ENCODE results near the gene VARS1. TPM values are rescaled to one million over a fixed set of nuclear protein-coding genes. Genes with fewer than 3 reads are reported as not detected.

VARS1 gene
- total RNA-seq, 1 experiment from 2014 or later = 124 TPM

DNA sequence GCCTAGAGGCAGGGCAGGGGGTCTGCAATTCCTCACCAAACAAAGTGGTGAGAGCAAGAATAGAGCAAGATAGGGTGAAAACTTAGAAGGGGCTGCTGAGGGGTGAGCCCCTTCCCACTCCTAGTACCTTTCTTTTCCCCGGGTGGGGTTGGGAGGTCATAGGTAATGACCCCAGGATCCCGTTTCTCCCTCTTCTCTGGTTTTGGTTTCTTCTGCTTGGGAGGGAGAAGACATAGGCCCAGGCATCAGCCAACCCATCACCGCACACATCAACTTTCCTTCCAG, 3.5 kb downstream of the VARS1 start:
- peaks cover 52% of the 10 kb centered on the region for H3K79me2 ChIP-seq (ENCODE audit: low read depth)
- no TSS peak for BruUV-seq (replicated peaks)
- no peaks in the 10 kb centered on the region for H3K9me3 ChIP-seq (ENCODE audit: insufficient read depth, low read depth)
- H3K4me2 ChIP-seq = peak overlapping the region; percentile 96
- H3K9me2 ChIP-seq (ENCODE audit: insufficient read depth) = no peaks in the 10 kb centered on the region
- TF ChIP-seq EZH2 (IDR thresholded peaks at IDR 0.05; ENCODE audit: low read depth) = no peak
- TF ChIP-seq, protein P1, sequence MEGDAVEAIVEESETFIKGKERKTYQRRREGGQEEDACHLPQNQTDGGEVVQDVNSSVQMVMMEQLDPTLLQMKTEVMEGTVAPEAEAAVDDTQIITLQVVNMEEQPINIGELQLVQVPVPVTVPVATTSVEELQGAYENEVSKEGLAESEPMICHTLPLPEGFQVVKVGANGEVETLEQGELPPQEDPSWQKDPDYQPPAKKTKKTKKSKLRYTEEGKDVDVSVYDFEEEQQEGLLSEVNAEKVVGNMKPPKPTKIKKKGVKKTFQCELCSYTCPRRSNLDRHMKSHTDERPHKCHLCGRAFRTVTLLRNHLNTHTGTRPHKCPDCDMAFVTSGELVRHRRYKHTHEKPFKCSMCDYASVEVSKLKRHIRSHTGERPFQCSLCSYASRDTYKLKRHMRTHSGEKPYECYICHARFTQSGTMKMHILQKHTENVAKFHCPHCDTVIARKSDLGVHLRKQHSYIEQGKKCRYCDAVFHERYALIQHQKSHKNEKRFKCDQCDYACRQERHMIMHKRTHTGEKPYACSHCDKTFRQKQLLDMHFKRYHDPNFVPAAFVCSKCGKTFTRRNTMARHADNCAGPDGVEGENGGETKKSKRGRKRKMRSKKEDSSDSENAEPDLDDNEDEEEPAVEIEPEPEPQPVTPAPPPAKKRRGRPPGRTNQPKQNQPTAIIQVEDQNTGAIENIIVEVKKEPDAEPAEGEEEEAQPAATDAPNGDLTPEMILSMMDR (conservative IDR thresholded peaks at IDR 0.05) = no peak
- H4K20me1 ChIP-seq (ENCODE audit: insufficient read depth) = no peaks in the 10 kb centered on the region; the same call in 1 of the 2 replicates
- intact Hi-C loops (cut with micrococcal nuclease; ENCODE audit: unreplicated experiment) = loop anchor here (1.0 to 2.0 kb wide), 3 partner anchors 38 to 71 kb away; partner anchors contain the start of gene NEU1
- H3K4me3 ChIP-seq = peak overlapping the region; percentile 86
- peak overlapping the region; percentile 78 for H3K27ac ChIP-seq
- H3K27me3 ChIP-seq (ENCODE audit: insufficient read depth, low read depth) = no peaks in the 10 kb centered on the region
- H3K36me3 ChIP-seq (ENCODE audit: low read depth) = peaks cover 15% of the 10 kb centered on the region
- H2AFZ ChIP-seq = no peak overlapping the region
- POLR2A ChIA-PET (ENCODE audit: unreplicated experiment) = interaction anchor here (0.6 to 0.7 kb wide), 2 partner anchors 45 to 994 kb away, joined by 4 to 6 read pairs; no protein-coding TSS in a partner anchor
- DNase-seq = no peak
- CTCF ChIA-PET = no interaction called here
- peaks cover 56% of the 10 kb centered on the region for H3F3A ChIP-seq (ENCODE audit: insufficient read depth, low read depth)
- peaks cover 28% of the 10 kb centered on the region for H3K4me1 ChIP-seq (replicated peaks; ENCODE audit: insufficient read depth)

DNA sequence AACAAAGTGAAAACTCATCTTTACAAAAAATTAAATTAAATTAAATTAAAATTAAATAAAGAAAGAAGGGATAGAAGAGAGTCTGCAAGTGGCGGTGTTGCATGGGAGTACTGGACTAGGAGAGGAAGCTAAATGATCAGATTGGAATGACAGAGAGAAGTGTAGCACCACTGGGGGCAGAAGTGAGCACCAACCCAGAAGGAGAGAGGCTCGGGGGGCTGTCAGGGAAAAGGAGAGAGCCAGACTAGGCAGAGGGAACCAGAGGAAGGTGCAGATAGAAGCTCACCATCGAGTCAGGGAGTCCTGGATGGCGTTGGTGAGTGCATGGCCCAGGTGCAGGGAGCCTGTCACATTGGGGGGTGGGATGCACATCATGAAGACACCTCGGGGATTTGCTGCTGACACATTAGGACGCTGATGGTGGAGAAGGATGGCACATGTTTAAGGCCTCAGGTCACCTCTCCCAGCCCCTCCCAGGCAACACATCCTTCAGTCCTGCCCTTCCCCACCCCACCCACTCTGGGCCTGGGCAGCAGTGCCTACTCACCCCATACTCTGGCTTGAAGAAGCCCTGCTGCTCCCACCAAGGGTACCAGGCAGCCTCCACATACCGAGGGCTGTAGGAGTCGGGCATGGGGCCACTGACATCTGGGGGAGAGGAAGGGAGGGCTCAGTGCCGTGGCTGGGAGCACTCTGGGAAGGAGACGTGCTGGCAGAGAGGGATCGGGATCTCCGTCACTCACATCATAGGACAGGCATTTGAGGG, 4.0 kb downstream of the VARS1 start:
- Histone ChIP-seq H2AFZ (no peak overlapping the region), H3K36me3 (ENCODE audit: low read depth) (peaks cover 15% of the 10 kb centered on the region), H3K9me2 (ENCODE audit: insufficient read depth) (no peaks in the 10 kb centered on the region), H3K27me3 (ENCODE audit: insufficient read depth, low read depth) (no peaks in the 10 kb centered on the region), H3K9me3 (ENCODE audit: insufficient read depth, low read depth) (no peaks in the 10 kb centered on the region), H4K20me1 (ENCODE audit: insufficient read depth) (no peaks in the 10 kb centered on the region; the same call in 1 of the 2 replicates), H3F3A (ENCODE audit: insufficient read depth, low read depth) (peaks cover 50% of the 10 kb centered on the region), H3K27ac (no peak overlapping the region), H3K4me1 (replicated peaks; ENCODE audit: insufficient read depth) (peaks cover 28% of the 10 kb centered on the region), H3K4me3 (peak overlapping the region; percentile 86; the same call in 1 of the 2 replicates), H3K4me2 (peak overlapping the region; percentile 96), H3K79me2 (ENCODE audit: low read depth) (peaks cover 52% of the 10 kb centered on the region)
- ChIA-PET CTCF (interaction anchor here (0.5 kb wide), 1 partner anchor 9 kb away, joined by 3 read pairs; no protein-coding TSS in a partner anchor), POLR2A (ENCODE audit: unreplicated experiment) (interaction anchor here (0.6 kb wide), 2 partner anchors 14 to 995 kb away, joined by 3 to 6 read pairs; partner anchors contain the start of gene VWA7)
- intact Hi-C loops (cut with micrococcal nuclease; ENCODE audit: unreplicated experiment) = loop anchor here (1.0 to 2.0 kb wide), 3 partner anchors 39 to 71 kb away; partner anchors contain the start of gene NEU1
- TF ChIP-seq EZH2 (IDR thresholded peaks at IDR 0.05; ENCODE audit: low read depth) = no peak
- TF ChIP-seq, protein P1 (conservative IDR thresholded peaks at IDR 0.05) = peak; percentile 60; the same call in 1 of the 2 replicates
- BruUV-seq (replicated peaks) = no TSS peak
- DNase-seq = no peak

DNA sequence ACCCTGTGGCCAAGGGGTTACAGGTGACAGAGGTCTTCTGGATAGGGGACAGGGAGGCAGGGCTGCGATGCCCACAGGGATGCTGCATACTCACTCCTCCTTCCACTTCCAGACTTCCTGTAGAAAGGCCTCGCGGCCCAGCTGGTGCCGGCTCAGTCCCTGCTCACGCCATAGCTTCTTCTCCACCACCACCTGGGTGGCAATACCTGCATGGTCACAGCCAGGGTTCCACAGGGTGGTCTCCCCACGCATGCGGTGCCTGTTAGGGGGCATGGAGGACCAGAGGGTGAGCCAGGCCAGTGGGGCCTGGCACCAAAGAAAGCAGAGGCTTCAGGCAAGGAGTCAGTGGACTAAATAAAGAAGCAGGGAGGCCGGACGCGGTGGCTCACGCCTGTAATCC, 10.1 kb downstream of the VARS1 start:
- no peaks in the 10 kb centered on the region for H3K9me2 ChIP-seq (ENCODE audit: insufficient read depth)
- H3K79me2 ChIP-seq (ENCODE audit: low read depth) = peaks cover 7% of the 10 kb centered on the region; the same call in 1 of the 2 replicates
- no peak overlapping the region for H3K4me3 ChIP-seq
- BruUV-seq (replicated peaks) = no TSS peak
- no peaks in the 10 kb centered on the region for H3K4me1 ChIP-seq (replicated peaks; ENCODE audit: insufficient read depth)
- ChIA-PET POLR2A (ENCODE audit: unreplicated experiment) (no interaction called here), CTCF (no interaction called here)
- no peak overlapping the region for H3K27ac ChIP-seq
- H3K36me3 ChIP-seq (ENCODE audit: low read depth) = peaks cover 26% of the 10 kb centered on the region
- no peaks in the 10 kb centered on the region for H3K9me3 ChIP-seq (ENCODE audit: insufficient read depth, low read depth)
- H3F3A ChIP-seq (ENCODE audit: insufficient read depth, low read depth) = peaks cover 14% of the 10 kb centered on the region
- H3K27me3 ChIP-seq (ENCODE audit: insufficient read depth, low read depth) = no peaks in the 10 kb centered on the region
- TF ChIP-seq, protein P1 (conservative IDR thresholded peaks at IDR 0.05) = no peak
- DNase-seq = no peak
- intact Hi-C loops (cut with micrococcal nuclease; ENCODE audit: unreplicated experiment) = no loop called here
- H4K20me1 ChIP-seq (ENCODE audit: insufficient read depth) = no peaks in the 10 kb centered on the region; the same call in 1 of the 2 replicates
- no peak overlapping the region for H2AFZ ChIP-seq
- no peak overlapping the region for H3K4me2 ChIP-seq
